ENCODE results near the gene CHST5. TPM values are rescaled to one million over a fixed set of nuclear protein-coding genes. Genes with fewer than 3 reads are reported as not detected.
A peak's percentile ranks its signal among the peaks of the same experiment; 100 is the strongest.

CHST5 gene
- total and polyA plus RNA-seq, 2 of the 13 experiments (the other 11 are each of a cell fraction or from before 2014, with no cell fraction given) = 0.05 TPM; not detected in 1

DNA sequence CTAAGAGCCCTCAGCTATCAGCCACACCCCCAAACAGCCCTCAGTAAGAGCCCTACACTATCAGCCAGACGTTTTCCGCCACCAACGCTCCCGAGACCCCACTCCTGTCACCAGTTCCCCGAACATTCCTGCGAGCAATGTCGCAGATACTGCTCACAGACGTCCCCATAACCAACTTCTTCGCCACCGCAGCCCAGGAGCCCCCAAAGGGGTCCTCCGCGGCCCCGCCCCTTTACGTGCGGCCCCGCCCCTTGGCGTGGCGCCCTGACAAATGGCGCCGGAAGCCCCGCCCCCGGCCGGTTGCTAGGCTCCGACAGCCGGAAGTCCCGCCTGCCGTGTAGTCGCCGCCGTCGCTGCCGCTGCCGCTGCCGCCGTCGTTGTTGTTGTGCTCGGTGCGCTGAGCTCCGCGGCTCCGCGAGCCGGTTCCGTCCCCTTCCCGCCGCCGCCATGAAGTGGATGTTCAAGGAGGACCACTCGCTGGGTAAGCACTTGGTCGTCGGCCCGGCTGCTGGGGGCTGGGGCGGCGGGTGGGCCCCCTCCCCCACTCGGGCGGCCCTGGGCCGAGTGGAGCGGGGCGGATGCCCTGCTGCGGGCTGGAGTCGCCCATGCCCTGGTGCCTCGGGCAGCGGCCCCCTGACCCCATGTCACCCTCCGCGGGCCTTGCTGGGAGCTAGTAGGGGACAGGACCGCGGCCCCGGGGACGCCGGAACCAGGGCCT lies 30.3 kb upstream of the CHST5 start, which contains the start of gene GABARAPL2 (continued):
- TF ChIP-seq, protein P1, sequence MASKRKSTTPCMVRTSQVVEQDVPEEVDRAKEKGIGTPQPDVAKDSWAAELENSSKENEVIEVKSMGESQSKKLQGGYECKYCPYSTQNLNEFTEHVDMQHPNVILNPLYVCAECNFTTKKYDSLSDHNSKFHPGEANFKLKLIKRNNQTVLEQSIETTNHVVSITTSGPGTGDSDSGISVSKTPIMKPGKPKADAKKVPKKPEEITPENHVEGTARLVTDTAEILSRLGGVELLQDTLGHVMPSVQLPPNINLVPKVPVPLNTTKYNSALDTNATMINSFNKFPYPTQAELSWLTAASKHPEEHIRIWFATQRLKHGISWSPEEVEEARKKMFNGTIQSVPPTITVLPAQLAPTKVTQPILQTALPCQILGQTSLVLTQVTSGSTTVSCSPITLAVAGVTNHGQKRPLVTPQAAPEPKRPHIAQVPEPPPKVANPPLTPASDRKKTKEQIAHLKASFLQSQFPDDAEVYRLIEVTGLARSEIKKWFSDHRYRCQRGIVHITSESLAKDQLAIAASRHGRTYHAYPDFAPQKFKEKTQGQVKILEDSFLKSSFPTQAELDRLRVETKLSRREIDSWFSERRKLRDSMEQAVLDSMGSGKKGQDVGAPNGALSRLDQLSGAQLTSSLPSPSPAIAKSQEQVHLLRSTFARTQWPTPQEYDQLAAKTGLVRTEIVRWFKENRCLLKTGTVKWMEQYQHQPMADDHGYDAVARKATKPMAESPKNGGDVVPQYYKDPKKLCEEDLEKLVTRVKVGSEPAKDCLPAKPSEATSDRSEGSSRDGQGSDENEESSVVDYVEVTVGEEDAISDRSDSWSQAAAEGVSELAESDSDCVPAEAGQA (IDR thresholded peaks at IDR 0.05; ENCODE audit: low read depth) = peak; percentile 47; the same call in 1 of the 2 replicates
- TF ChIP-seq, protein P1 (CRISPR knock-in tag; IDR thresholded peaks at IDR 0.05; ENCODE audit: borderline replicate concordance) = peak; percentile 92; the same call in 1 of the 2 replicates
- TF ChIP-seq POLR2G (IDR thresholded peaks at IDR 0.05; ENCODE audit: low read depth, low read length) (peak; percentile 84), ATF7-NPFF (CRISPR knock-in tag; IDR thresholded peaks at IDR 0.05; ENCODE audit: low read depth) (peak; percentile 91), ZBTB44 (CRISPR knock-in tag; IDR thresholded peaks at IDR 0.05) (0 out of 2 replicates have a peak, but pooled peaks have one; percentile 24), AHR (CRISPR knock-in tag; IDR thresholded peaks at IDR 0.05) (peak; percentile 17; the same call in 1 of the 2 replicates), ZNF883 (CRISPR knock-in tag; IDR thresholded peaks at IDR 0.05; ENCODE audit: not compliant biosample characterization) (peak; percentile 80), MATR3 (CRISPR knock-in tag; IDR thresholded peaks at IDR 0.05) (no peak), ZNF101 (CRISPR knock-in tag; IDR thresholded peaks at IDR 0.05; ENCODE audit: borderline replicate concordance, low read depth) (0 out of 2 replicates have a peak, but pooled peaks have one; percentile 58), ZNF430 (CRISPR knock-in tag; IDR thresholded peaks at IDR 0.05) (no peak; the same call in 1 of the 2 replicates), ZNF225 (CRISPR knock-in tag; IDR thresholded peaks at IDR 0.05) (0 out of 2 replicates have a peak, but pooled peaks have one; percentile 16), ELF1 (CRISPR knock-in tag; IDR thresholded peaks at IDR 0.05) (peak; percentile 59), ZNF501 (CRISPR knock-in tag; IDR thresholded peaks at IDR 0.05) (peak; percentile 96), KDM2A (CRISPR knock-in tag; IDR thresholded peaks at IDR 0.05; ENCODE audit: borderline replicate concordance, low read depth) (peak; percentile 91)
- TF ChIP-seq, protein P2, sequence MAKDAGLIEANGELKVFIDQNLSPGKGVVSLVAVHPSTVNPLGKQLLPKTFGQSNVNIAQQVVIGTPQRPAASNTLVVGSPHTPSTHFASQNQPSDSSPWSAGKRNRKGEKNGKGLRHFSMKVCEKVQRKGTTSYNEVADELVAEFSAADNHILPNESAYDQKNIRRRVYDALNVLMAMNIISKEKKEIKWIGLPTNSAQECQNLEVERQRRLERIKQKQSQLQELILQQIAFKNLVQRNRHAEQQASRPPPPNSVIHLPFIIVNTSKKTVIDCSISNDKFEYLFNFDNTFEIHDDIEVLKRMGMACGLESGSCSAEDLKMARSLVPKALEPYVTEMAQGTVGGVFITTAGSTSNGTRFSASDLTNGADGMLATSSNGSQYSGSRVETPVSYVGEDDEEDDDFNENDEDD (CRISPR knock-in tag; IDR thresholded peaks at IDR 0.05; ENCODE audit: borderline replicate concordance) = peak; percentile 14; the same call in 1 of the 2 replicates
- TF ChIP-seq, protein P3, sequence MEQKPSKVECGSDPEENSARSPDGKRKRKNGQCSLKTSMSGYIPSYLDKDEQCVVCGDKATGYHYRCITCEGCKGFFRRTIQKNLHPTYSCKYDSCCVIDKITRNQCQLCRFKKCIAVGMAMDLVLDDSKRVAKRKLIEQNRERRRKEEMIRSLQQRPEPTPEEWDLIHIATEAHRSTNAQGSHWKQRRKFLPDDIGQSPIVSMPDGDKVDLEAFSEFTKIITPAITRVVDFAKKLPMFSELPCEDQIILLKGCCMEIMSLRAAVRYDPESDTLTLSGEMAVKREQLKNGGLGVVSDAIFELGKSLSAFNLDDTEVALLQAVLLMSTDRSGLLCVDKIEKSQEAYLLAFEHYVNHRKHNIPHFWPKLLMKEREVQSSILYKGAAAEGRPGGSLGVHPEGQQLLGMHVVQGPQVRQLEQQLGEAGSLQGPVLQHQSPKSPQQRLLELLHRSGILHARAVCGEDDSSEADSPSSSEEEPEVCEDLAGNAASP (CRISPR knock-in tag; IDR thresholded peaks at IDR 0.05; ENCODE audit: borderline replicate concordance) = 0 out of 2 replicates have a peak, but pooled peaks have one; percentile 12

All from HepG2 (cell line).